ENCODE results near the gene PRAMEF6. TPM values are rescaled to one million over a fixed set of nuclear protein-coding genes. Genes with fewer than 3 reads are reported as not detected.

The PRAMEF6 gene
- total RNA-seq, 1 donor from 2014 or later, result not detected

Small RNA genes lying within 50 kb of the gene (small RNA-seq; reads per million reads assigned to genes)
- gene RNU6-1072P, result not detected

Other genes starting within 250 kb of the PRAMEF6 start
- not detected in 2 replicates for gene AADACL3, start 231.5 kb downstream of the PRAMEF6 start, total RNA-seq (ENCODE audit: low replicate concordance)
- not detected in 2 replicates for gene CFAP107, start 201.4 kb downstream of the PRAMEF6 start, total RNA-seq (ENCODE audit: low replicate concordance)
- gene PRAMEF12, start 173.8 kb downstream of the PRAMEF6 start, total RNA-seq (ENCODE audit: low replicate concordance), result not detected in 2 replicates
- gene PRAMEF1, start 156.2 kb downstream of the PRAMEF6 start, total RNA-seq (ENCODE audit: low replicate concordance), result not detected in 2 replicates
- gene PRAMEF11, start 116.2 kb downstream of the PRAMEF6 start, total RNA-seq (ENCODE audit: low replicate concordance), result not detected in 2 replicates
- gene HNRNPCL1, start 98.9 kb downstream of the PRAMEF6 start, total RNA-seq (ENCODE audit: low replicate concordance), result not detected in 2 replicates
- not detected in 2 replicates for gene PRAMEF2, start 90.5 kb downstream of the PRAMEF6 start, total RNA-seq (ENCODE audit: low replicate concordance)
- not detected in 2 replicates for gene PRAMEF4, start 61.4 kb downstream of the PRAMEF6 start, total RNA-seq (ENCODE audit: low replicate concordance)
- gene PRAMEF10, start 49.3 kb downstream of the PRAMEF6 start, total RNA-seq (ENCODE audit: low replicate concordance), result not detected in 2 replicates
- gene PRAMEF7, start 31.0 kb downstream of the PRAMEF6 start, total RNA-seq (ENCODE audit: low replicate concordance), result not detected in 2 replicates
- gene PRAMEF27, start 109.0 kb upstream of the PRAMEF6 start, total RNA-seq (ENCODE audit: low replicate concordance), result not detected in 2 replicates
- not detected in 2 replicates for gene HNRNPCL3, start 113.2 kb upstream of the PRAMEF6 start, total RNA-seq (ENCODE audit: low replicate concordance)
- gene PRAMEF25, start 123.2 kb upstream of the PRAMEF6 start, total RNA-seq (ENCODE audit: low replicate concordance), result not detected in 2 replicates
- gene HNRNPCL2, start 169.3 kb upstream of the PRAMEF6 start, total RNA-seq (ENCODE audit: low replicate concordance), result not detected in 2 replicates
- not detected in 2 replicates for gene PRAMEF26, start 208.4 kb upstream of the PRAMEF6 start, total RNA-seq (ENCODE audit: low replicate concordance)
- not detected in 2 replicates for gene HNRNPCL4, start 218.1 kb upstream of the PRAMEF6 start, total RNA-seq (ENCODE audit: low replicate concordance)
- gene PRAMEF9, start 224.3 kb upstream of the PRAMEF6 start, total RNA-seq (ENCODE audit: low replicate concordance), result not detected in 2 replicates

Data from neural progenitor cell (in vitro differentiated cells).